Measurements from ENCODE around the gene CYP2A7.

DNA sequence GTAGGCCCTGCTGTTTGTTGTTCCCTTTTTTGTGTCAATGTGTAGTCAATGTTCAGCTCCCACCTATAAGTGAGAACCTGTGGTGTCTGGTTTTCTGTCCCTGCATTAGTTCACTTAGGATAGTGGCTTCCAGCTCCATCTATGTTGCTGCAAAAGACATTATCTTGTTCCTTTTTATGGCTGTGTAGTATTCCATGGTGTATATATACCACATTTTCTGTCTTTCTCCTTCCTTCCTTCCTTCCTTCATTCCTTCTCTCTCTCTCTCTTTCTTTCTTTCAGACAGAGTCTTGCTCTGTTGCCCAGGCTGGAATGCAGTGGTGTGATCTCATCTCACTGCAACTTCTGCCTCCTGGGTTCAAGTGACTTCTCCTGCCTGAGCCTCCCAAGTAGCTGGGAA, 52.8 kb downstream of the CYP2A7 start:
- TF ChIP-seq LEF1 (IDR thresholded peaks at IDR 0.05; ENCODE audit: borderline replicate concordance) (no peak), BHLHE40 (IDR thresholded peaks at IDR 0.05; ENCODE audit: borderline replicate concordance) (no peak), TARDBP (IDR thresholded peaks at IDR 0.05) (no peak), FOXM1 (IDR thresholded peaks at IDR 0.05; ENCODE audit: borderline replicate concordance) (no peak), HDGF (IDR thresholded peaks at IDR 0.05; ENCODE audit: borderline replicate concordance) (no peak), CTBP1 (IDR thresholded peaks at IDR 0.05; ENCODE audit: borderline replicate concordance) (no peak), SP1 (IDR thresholded peaks at IDR 0.05) (no peak), NFRKB (IDR thresholded peaks at IDR 0.05) (no peak), SUZ12 (IDR thresholded peaks at IDR 0.05) (no peak), ELF4 (IDR thresholded peaks at IDR 0.05) (no peak)
- TF ChIP-seq, protein P1, sequence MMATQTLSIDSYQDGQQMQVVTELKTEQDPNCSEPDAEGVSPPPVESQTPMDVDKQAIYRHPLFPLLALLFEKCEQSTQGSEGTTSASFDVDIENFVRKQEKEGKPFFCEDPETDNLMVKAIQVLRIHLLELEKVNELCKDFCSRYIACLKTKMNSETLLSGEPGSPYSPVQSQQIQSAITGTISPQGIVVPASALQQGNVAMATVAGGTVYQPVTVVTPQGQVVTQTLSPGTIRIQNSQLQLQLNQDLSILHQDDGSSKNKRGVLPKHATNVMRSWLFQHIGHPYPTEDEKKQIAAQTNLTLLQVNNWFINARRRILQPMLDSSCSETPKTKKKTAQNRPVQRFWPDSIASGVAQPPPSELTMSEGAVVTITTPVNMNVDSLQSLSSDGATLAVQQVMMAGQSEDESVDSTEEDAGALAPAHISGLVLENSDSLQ (IDR thresholded peaks at IDR 0.05), result no peak
